HEK293 (cell line): ENCODE data around the gene GJB2.

Experiments
- CTCF ChIA-PET: fragments of 350-600 bp; formaldehyde crosslinking; extraction: SDS; loops from one replicate; lab custom pipeline; 2021; ENCODE audit warnings: antibody characterized with exemption; lab: Yijun Ruan, JAX
- POLR2A ChIA-PET: fragments of 300-600 bp; formaldehyde crosslinking; extraction: SDS; loops from one replicate; lab custom pipeline; 2020; ENCODE audit warnings: antibody characterized with exemption, inconsistent platforms; lab: Yijun Ruan, JAX
- H3K27ac ChIP-seq: fragments of 200-500 bp; sonication (Bioruptor generic); 2 replicates; pipeline ENCODE4 v1.5.1; 2014; ENCODE audit warnings: low read depth, low read length, control low read depth, inconsistent platforms; ENCODE audit errors: extremely low read depth
- H3K36me3 ChIP-seq, 2 experiments: fragments of 200-500 bp in 1 of 2; sonication (Bioruptor generic) in 1 of 2; 1 replicate in 1 of 2; 2 replicates in 1 of 2; pipeline ENCODE4 v1.5.1; 2014 to 2017; ENCODE audit warnings: inconsistent platforms in 2 of 2, low read length in 2 of 2; ENCODE audit not compliant: control insufficient read depth in 2 of 2, insufficient read depth in 1 of 2
- H3K4me1 ChIP-seq: fragments of 200-500 bp; sonication (Bioruptor generic); 2 replicates; pipeline ENCODE4 v1.5.1; 2014; ENCODE audit warnings: mild to moderate bottlenecking, low read length, inconsistent platforms; ENCODE audit not compliant: control insufficient read depth, insufficient read depth
- H3K4me3 ChIP-seq: 2 replicates; pipeline ENCODE4 v1.5.1; 2011; ENCODE audit warnings: low read depth, mild to moderate bottlenecking, control low read depth, low read length, moderate library complexity
- H3K9me3 ChIP-seq: fragments of 200-500 bp; sonication (Bioruptor generic); 2 replicates; pipeline ENCODE4 v1.5.1; 2014; ENCODE audit warnings: low read depth, low read length, inconsistent platforms; ENCODE audit not compliant: control insufficient read depth, insufficient read depth
- IKZF3 ChIP-seq: fragments of 450-650 bp; IDR thresholded peaks from 2 replicates; pipeline ENCODE4 v1.5.0; 2018; ENCODE audit warnings: missing biosample characterization, mild to moderate bottlenecking, missing genetic modification characterization, moderate library complexity
- SCRT1 ChIP-seq: fragments of 450-650 bp; formaldehyde crosslinking; IDR thresholded peaks from 2 replicates; pipeline ENCODE4 v1.5.1; 2016; ENCODE audit warnings: missing biosample characterization, missing genetic modification characterization, borderline replicate concordance
- ZNF114 ChIP-seq: fragments of 450-650 bp; formaldehyde crosslinking; IDR thresholded peaks from 2 replicates; pipeline ENCODE4 v1.5.0; 2017; ENCODE audit warnings: missing biosample characterization, missing genetic modification characterization
- ZNF146 ChIP-seq: fragments of 450-650 bp; formaldehyde crosslinking; IDR thresholded peaks from 2 replicates; pipeline ENCODE4 v1.5.1; 2016; ENCODE audit warnings: missing biosample characterization, missing genetic modification characterization
- TF ChIP-seq, protein P1 (sequence below): fragments of 450-650 bp; formaldehyde crosslinking; IDR thresholded peaks from 2 replicates; pipeline ENCODE4 v1.5.1; 2017; ENCODE audit warnings: missing biosample characterization, missing genetic modification characterization
- TF ChIP-seq, protein P2 (sequence below): fragments of 450-650 bp; formaldehyde crosslinking; IDR thresholded peaks from 2 replicates; pipeline ENCODE4 v1.5.1; 2016; ENCODE audit warnings: missing biosample characterization, missing genetic modification characterization

GJB2 gene

DNA sequence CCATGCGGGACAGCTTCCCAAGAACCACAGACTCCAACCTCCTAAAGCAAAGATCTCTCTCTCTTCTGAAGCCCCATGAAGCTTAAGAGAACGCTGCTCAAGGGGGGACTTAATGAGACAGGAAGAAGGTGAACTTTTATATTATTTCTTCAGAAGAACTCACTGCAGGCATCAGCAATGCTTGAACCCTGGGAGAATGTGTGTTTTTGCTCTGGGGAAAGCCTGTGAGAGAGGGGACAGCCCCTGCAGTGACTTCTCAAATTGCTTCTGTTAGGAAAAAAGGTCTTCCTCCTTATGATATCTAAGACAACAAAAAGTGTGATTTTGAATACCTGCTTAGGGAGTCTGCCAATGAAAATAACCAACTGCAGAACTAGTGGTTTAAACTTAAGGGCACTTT, 54.9 kb downstream of the GJB2 start:
- H3K4me3 ChIP-seq = no peak overlapping the region
- TF ChIP-seq, protein P1, sequence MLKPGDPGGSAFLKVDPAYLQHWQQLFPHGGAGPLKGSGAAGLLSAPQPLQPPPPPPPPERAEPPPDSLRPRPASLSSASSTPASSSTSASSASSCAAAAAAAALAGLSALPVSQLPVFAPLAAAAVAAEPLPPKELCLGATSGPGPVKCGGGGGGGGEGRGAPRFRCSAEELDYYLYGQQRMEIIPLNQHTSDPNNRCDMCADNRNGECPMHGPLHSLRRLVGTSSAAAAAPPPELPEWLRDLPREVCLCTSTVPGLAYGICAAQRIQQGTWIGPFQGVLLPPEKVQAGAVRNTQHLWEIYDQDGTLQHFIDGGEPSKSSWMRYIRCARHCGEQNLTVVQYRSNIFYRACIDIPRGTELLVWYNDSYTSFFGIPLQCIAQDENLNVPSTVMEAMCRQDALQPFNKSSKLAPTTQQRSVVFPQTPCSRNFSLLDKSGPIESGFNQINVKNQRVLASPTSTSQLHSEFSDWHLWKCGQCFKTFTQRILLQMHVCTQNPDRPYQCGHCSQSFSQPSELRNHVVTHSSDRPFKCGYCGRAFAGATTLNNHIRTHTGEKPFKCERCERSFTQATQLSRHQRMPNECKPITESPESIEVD (tag by site-specific recombination) = no peak
- no peak for TF ChIP-seq IKZF3 (tag by site-specific recombination)
- no peak for TF ChIP-seq SCRT1 (tag by site-specific recombination)
- no peak for TF ChIP-seq ZNF146 (tag by site-specific recombination)
- TF ChIP-seq ZNF114 = no peak
- TF ChIP-seq, protein P2, sequence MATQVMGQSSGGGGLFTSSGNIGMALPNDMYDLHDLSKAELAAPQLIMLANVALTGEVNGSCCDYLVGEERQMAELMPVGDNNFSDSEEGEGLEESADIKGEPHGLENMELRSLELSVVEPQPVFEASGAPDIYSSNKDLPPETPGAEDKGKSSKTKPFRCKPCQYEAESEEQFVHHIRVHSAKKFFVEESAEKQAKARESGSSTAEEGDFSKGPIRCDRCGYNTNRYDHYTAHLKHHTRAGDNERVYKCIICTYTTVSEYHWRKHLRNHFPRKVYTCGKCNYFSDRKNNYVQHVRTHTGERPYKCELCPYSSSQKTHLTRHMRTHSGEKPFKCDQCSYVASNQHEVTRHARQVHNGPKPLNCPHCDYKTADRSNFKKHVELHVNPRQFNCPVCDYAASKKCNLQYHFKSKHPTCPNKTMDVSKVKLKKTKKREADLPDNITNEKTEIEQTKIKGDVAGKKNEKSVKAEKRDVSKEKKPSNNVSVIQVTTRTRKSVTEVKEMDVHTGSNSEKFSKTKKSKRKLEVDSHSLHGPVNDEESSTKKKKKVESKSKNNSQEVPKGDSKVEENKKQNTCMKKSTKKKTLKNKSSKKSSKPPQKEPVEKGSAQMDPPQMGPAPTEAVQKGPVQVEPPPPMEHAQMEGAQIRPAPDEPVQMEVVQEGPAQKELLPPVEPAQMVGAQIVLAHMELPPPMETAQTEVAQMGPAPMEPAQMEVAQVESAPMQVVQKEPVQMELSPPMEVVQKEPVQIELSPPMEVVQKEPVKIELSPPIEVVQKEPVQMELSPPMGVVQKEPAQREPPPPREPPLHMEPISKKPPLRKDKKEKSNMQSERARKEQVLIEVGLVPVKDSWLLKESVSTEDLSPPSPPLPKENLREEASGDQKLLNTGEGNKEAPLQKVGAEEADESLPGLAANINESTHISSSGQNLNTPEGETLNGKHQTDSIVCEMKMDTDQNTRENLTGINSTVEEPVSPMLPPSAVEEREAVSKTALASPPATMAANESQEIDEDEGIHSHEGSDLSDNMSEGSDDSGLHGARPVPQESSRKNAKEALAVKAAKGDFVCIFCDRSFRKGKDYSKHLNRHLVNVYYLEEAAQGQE (tag by site-specific recombination) = no peak
- no peaks in the 10 kb centered on the region for H3K9me3 ChIP-seq
- no peak overlapping the region for H3K27ac ChIP-seq
- ChIA-PET CTCF (no interaction called here), POLR2A (no interaction called here)
- peaks cover 0 to 4% of the 10 kb centered on the region in 2 experiments; a peak in 1 of 3 replicates for H3K36me3 ChIP-seq
- peaks cover 13% of the 10 kb centered on the region for H3K4me1 ChIP-seq
